Liver (tissue), 9 donors: ENCODE data around the gene ADCY7. TPM values are rescaled to one million over a fixed set of nuclear protein-coding genes. Genes with fewer than 3 reads are reported as not detected.

Experiments
- DNase-seq: peaks from one replicate; pipeline ENCODE4 v3.0.0-alpha.2; 2017; ENCODE audit warnings: low spot score
- H3K27ac ChIP-seq, 2 donors: one replicate each; pipeline ENCODE4 v1.7.0; 2013; ENCODE audit warnings: inconsistent platforms in 2 of 2, low read length in 2 of 2, control low read depth in 1 of 2, low read depth in 1 of 2, mild to moderate bottlenecking in 1 of 2
- H3K27me3 ChIP-seq, 4 donors: one replicate each; pipeline versions ENCODE4 v1.6.1 to v1.7.0; 2013; ENCODE audit warnings: low read length in 3 of 4, inconsistent platforms in 1 of 4, mild to moderate bottlenecking in 1 of 4, moderate library complexity in 1 of 4; ENCODE audit not compliant: control insufficient read depth in 4 of 4, insufficient read depth in 4 of 4
- H3K36me3 ChIP-seq, 4 donors: one replicate each; pipeline versions ENCODE4 v1.6.1 to v1.7.0; 2013; ENCODE audit warnings: low read length in 3 of 4, mild to moderate bottlenecking in 3 of 4, low read depth in 1 of 4, moderate library complexity in 1 of 4; ENCODE audit not compliant: control insufficient read depth in 4 of 4, insufficient read depth in 3 of 4
- H3K4me1 ChIP-seq, 4 donors: one replicate each; pipeline versions ENCODE4 v1.6.1 to v1.7.0; 2013; ENCODE audit warnings: low read length in 3 of 4, mild to moderate bottlenecking in 3 of 4, moderate library complexity in 1 of 4; ENCODE audit not compliant: control insufficient read depth in 4 of 4, insufficient read depth in 4 of 4
- H3K4me3 ChIP-seq, 3 donors: one replicate each; pipeline versions ENCODE4 v1.6.1 to v1.7.0; 2013; ENCODE audit warnings: low read length in 3 of 3, control low read depth in 1 of 3, low read depth in 1 of 3, mild to moderate bottlenecking in 1 of 3
- H3K9ac ChIP-seq, 2 donors: one replicate each; pipeline ENCODE4 v1.7.0; 2013; ENCODE audit warnings: low read length in 2 of 2, mild to moderate bottlenecking in 2 of 2, moderate library complexity in 2 of 2, control low read depth in 1 of 2, low read depth in 1 of 2
- H3K9me3 ChIP-seq, 4 donors: one replicate each; pipeline versions ENCODE4 v1.6.1 to v1.7.0; 2013; ENCODE audit warnings: low read length in 3 of 4; ENCODE audit not compliant: control insufficient read depth in 4 of 4
- ATF3 ChIP-seq: IDR thresholded peaks from 2 replicates; pipeline ENCODE4 v1.6.1; 2016; ENCODE audit warnings: antibody characterized with exemption
- EGR1 ChIP-seq, 2 donors: IDR thresholded peaks; 2 replicates each; pipeline ENCODE4 v1.6.1; 2016 to 2018; ENCODE audit warnings: antibody characterized with exemption in 2 of 2, low read depth in 2 of 2
- FOXA1 ChIP-seq: IDR thresholded peaks from 2 replicates; pipeline ENCODE4 v1.6.1; 2016; ENCODE audit warnings: antibody characterized with exemption
- GABPA ChIP-seq, 2 donors: IDR thresholded peaks in 1 of 2; conservative IDR thresholded peaks in 1 of 2; 2 replicates each; pipeline ENCODE4 v1.6.1; 2016; ENCODE audit warnings: antibody characterized with exemption in 2 of 2, mild to moderate bottlenecking in 1 of 2, moderate library complexity in 1 of 2
- HNF4A ChIP-seq, 2 donors: conservative IDR thresholded peaks; 2 replicates each; pipeline ENCODE4 v1.6.1; 2016; ENCODE audit warnings: antibody characterized with exemption in 2 of 2, mild to moderate bottlenecking in 2 of 2
- HNF4G ChIP-seq: IDR thresholded peaks from 2 replicates; pipeline ENCODE4 v1.6.1; 2016; ENCODE audit warnings: antibody characterized with exemption
- JUND ChIP-seq, 2 donors: IDR thresholded peaks; 2 replicates each; pipeline ENCODE4 v1.6.1; 2016; ENCODE audit warnings: antibody characterized with exemption in 2 of 2
- MAX ChIP-seq: IDR thresholded peaks from 2 replicates; pipeline ENCODE4 v1.6.1; 2016; ENCODE audit warnings: antibody characterized with exemption
- NR2F2 ChIP-seq: IDR thresholded peaks from 2 replicates; pipeline ENCODE4 v1.6.1; 2016; ENCODE audit warnings: antibody characterized with exemption
- RAD21 ChIP-seq, 2 donors: IDR thresholded peaks; 2 replicates each; pipeline ENCODE4 v1.6.1; 2016; ENCODE audit warnings: antibody characterized with exemption in 2 of 2, mild to moderate bottlenecking in 2 of 2
- RXRA ChIP-seq, 2 donors: IDR thresholded peaks; 2 replicates each; pipeline ENCODE4 v1.6.1; 2017 to 2018; ENCODE audit warnings: antibody characterized with exemption in 2 of 2, mild to moderate bottlenecking in 1 of 2
- SP1 ChIP-seq: IDR thresholded peaks from 2 replicates; pipeline ENCODE4 v1.6.1; 2018; ENCODE audit warnings: antibody characterized with exemption, mild to moderate bottlenecking
- ZBTB33 ChIP-seq: IDR thresholded peaks from 2 replicates; pipeline ENCODE4 v1.6.1; 2016; ENCODE audit warnings: antibody characterized with exemption
- WGBS: extraction: QIAGEN DNeasy Blood & Tissue Kit; methylation state at CpG from one replicate; pipeline ENCODE4 v1.1.7; 2013; 5-methylcytosine and 5-hydroxymethylcytosine counted together
- polyA plus RNA-seq, 2 donors: library from polyadenylated mRNA; stranded (reverse) in 1 of 2; unstranded in 1 of 2; fragments of 200-250 nt in 1 of 2; fragments of >200 nt in 1 of 2; fragmentation: Nextera tagmentation in 1 of 2; extraction: Ambion mirVana in 1 of 2; gene quantifications; one replicate each; pipeline versions ENCODE4 v1.2.1 to v1.2.3, GENCODE V29; 2013 to 2015
- total RNA-seq, 2 donors: library from RNA; depleted of rRNA; stranded (reverse); fragments of >200 nt; gene quantifications; one replicate each; pipeline ENCODE4 v1.2.3, GENCODE V29; 2014
- TF ChIP-seq, protein P1 (sequence below): fragments of 150-350 bp; IDR thresholded peaks from 2 replicates; pipeline ENCODE4 v1.5.1; 2017; ENCODE audit warnings: improper control_type of control experiment, low read depth, low read length; ENCODE audit not compliant: missing input control
- TF ChIP-seq, protein P2 (sequence below): IDR thresholded peaks from 2 replicates; pipeline ENCODE4 v1.6.1; 2016; ENCODE audit warnings: antibody characterized with exemption, mild to moderate bottlenecking
- donor health status: healthy.
- donor health status: healthy.
- donor health status: healthy.
- donor health status: healthy.
- donor health status: healthy.

ADCY7 gene
- total and polyA plus RNA-seq, 4 donors: 1.8 to 43.9 (median 7.4) TPM

- Histone ChIP-seq H3K9me3 (no peaks in the 10 kb centered on the region), H3K27ac (no peak overlapping the region), H3K9ac (no peak overlapping the region), H3K36me3 (no peaks in the 10 kb centered on the region), H3K4me1 (no peaks in the 10 kb centered on the region), H3K27me3 (no peaks in the 10 kb centered on the region), H3K4me3 (no peak overlapping the region)
- DNase-seq: no peak
- WGBS: 94% methylated on average over 23 of the region's 23 CpGs
- TF ChIP-seq JUND (IDR thresholded peaks at IDR 0.05) (no peak), ZBTB33 (no peak), NR2F2 (no peak), RXRA (IDR thresholded peaks at IDR 0.05) (no peak), RAD21 (IDR thresholded peaks at IDR 0.05) (no peak), MAX (no peak), HNF4G (no peak), HNF4A (conservative IDR thresholded peaks at IDR 0.05) (no peak), GABPA (IDR thresholded peaks at IDR 0.05 in 1 of 2, conservative IDR thresholded peaks at IDR 0.05 in 1 of 2) (no peak), EGR1 (IDR thresholded peaks at IDR 0.05; ENCODE audit: low read depth in 2 of 2) (no peak), SP1 (no peak), ATF3 (no peak), FOXA1 (no peak)
- TF ChIP-seq, protein P1, sequence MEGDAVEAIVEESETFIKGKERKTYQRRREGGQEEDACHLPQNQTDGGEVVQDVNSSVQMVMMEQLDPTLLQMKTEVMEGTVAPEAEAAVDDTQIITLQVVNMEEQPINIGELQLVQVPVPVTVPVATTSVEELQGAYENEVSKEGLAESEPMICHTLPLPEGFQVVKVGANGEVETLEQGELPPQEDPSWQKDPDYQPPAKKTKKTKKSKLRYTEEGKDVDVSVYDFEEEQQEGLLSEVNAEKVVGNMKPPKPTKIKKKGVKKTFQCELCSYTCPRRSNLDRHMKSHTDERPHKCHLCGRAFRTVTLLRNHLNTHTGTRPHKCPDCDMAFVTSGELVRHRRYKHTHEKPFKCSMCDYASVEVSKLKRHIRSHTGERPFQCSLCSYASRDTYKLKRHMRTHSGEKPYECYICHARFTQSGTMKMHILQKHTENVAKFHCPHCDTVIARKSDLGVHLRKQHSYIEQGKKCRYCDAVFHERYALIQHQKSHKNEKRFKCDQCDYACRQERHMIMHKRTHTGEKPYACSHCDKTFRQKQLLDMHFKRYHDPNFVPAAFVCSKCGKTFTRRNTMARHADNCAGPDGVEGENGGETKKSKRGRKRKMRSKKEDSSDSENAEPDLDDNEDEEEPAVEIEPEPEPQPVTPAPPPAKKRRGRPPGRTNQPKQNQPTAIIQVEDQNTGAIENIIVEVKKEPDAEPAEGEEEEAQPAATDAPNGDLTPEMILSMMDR: no peak
- TF ChIP-seq, protein P2, sequence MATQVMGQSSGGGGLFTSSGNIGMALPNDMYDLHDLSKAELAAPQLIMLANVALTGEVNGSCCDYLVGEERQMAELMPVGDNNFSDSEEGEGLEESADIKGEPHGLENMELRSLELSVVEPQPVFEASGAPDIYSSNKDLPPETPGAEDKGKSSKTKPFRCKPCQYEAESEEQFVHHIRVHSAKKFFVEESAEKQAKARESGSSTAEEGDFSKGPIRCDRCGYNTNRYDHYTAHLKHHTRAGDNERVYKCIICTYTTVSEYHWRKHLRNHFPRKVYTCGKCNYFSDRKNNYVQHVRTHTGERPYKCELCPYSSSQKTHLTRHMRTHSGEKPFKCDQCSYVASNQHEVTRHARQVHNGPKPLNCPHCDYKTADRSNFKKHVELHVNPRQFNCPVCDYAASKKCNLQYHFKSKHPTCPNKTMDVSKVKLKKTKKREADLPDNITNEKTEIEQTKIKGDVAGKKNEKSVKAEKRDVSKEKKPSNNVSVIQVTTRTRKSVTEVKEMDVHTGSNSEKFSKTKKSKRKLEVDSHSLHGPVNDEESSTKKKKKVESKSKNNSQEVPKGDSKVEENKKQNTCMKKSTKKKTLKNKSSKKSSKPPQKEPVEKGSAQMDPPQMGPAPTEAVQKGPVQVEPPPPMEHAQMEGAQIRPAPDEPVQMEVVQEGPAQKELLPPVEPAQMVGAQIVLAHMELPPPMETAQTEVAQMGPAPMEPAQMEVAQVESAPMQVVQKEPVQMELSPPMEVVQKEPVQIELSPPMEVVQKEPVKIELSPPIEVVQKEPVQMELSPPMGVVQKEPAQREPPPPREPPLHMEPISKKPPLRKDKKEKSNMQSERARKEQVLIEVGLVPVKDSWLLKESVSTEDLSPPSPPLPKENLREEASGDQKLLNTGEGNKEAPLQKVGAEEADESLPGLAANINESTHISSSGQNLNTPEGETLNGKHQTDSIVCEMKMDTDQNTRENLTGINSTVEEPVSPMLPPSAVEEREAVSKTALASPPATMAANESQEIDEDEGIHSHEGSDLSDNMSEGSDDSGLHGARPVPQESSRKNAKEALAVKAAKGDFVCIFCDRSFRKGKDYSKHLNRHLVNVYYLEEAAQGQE: no peak
Observed at GRCh38 chr16:50300942-50301625, 34.7 kb downstream of the ADCY7 start.
